Superior temporal gyrus (tissue), 1 donor: ENCODE measurements around the gene C6orf15.
A peak's percentile ranks its signal among the peaks of the same experiment; 100 is the strongest.

Experiments used
- DNase-seq: peaks from one replicate; pipeline ENCODE4 v3.0.0-alpha.2; 2016; ENCODE audit errors: extremely low spot score

The C6orf15 gene

GRCh38 chr6:31107052-31107451, 5.3 kb downstream of the C6orf15 start:
- no peak for DNase-seq

GRCh38 chr6:31103136-31103535, 9.2 kb downstream of the C6orf15 start:
- DNase-seq: no peak

GRCh38 chr6:31098449-31098938, 13.9 kb downstream of the C6orf15 start:
- DNase-seq: no peak

GRCh38 chr6:31096656-31097055, 15.7 kb downstream of the C6orf15 start:
- DNase-seq: no peak

- DNase-seq: no peak
These were observed 16.2 kb downstream of the C6orf15 start for GRCh38 chr6:31096215-31096614.

- no peak for DNase-seq
These were observed 17.9 kb downstream of the C6orf15 start for GRCh38 chr6:31094389-31094881.

GRCh38 chr6:31092769-31093505, 19.4 kb downstream of the C6orf15 start:
- peak; percentile 57 for DNase-seq

GRCh38 chr6:31092238-31092637, 20.1 kb downstream of the C6orf15 start:
- no peak for DNase-seq

- no peak for DNase-seq
These were observed 20.7 kb downstream of the C6orf15 start for GRCh38 chr6:31091680-31092079.

GRCh38 chr6:31090973-31091364, 21.4 kb downstream of the C6orf15 start:
- DNase-seq: no peak

GRCh38 chr6:31090275-31090972, 22.0 kb downstream of the C6orf15 start:
- DNase-seq: no peak

GRCh38 chr6:31087494-31088089, 24.8 kb downstream of the C6orf15 start:
- peak; percentile 99 for DNase-seq

GRCh38 chr6:31086788-31087440, 25.5 kb downstream of the C6orf15 start:
- DNase-seq: no peak

- no peak for DNase-seq
These were observed 28.5 kb downstream of the C6orf15 start for GRCh38 chr6:31083742-31084354.

- no peak for DNase-seq
These were observed 30.5 kb downstream of the C6orf15 start for GRCh38 chr6:31081872-31082271.

GRCh38 chr6:31079656-31080261, 32.6 kb downstream of the C6orf15 start:
- DNase-seq: peak; percentile 94

GRCh38 chr6:31076611-31077010, 35.8 kb downstream of the C6orf15 start:
- DNase-seq: no peak

- DNase-seq: no peak
These were observed 36.8 kb downstream of the C6orf15 start for GRCh38 chr6:31075528-31075927.

- no peak for DNase-seq
These were observed 38.0 kb downstream of the C6orf15 start for GRCh38 chr6:31074401-31074800.

GRCh38 chr6:31070711-31071197, 41.6 kb downstream of the C6orf15 start:
- DNase-seq: peak; percentile 90
